Measurements from ENCODE around the gene CELSR1.

Gene CELSR1

DNA sequence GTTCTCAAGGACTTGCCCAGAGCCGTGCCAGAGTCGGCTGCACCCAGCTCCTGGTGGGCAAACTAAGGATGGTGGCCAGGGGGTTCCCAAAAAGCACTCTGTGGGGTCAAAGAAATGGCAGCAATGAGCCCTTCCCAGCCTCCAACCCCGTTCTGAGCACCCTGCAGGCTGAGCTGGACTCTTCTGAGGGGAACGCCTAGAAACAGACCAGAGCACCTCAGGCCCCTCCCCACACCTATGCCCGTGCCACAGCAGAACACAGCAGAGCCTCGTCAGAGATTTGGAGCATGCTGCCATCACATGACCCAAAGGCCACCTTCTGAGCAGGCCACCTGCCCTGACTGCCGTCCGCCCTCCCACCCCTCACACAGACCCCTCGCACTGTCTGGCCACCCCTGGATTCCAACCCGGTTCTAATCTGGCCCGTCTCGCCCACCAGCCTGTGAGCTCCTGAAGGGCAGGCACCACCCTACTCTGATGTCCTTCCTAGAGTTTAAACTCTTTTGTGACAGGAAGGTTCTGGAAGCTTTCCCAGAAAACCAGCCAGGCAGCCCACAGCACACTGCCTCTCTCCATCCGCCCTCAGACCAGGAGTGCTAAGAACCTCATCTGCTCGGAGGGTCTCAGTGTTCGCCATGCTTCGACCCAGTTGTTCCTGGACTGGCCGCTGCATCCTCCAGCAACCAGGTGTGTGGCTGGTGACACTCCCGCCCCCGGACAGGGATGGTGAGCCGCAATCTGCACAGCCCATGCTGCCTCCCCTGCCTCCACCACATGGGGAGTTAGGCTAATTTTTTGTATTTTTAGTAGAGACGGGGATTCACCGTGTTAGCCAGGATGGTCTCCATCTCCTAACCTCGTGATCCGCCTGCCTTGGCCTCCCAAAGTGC, 97.6 kb downstream of the CELSR1 start:
- DNase-seq = no peak

DNA sequence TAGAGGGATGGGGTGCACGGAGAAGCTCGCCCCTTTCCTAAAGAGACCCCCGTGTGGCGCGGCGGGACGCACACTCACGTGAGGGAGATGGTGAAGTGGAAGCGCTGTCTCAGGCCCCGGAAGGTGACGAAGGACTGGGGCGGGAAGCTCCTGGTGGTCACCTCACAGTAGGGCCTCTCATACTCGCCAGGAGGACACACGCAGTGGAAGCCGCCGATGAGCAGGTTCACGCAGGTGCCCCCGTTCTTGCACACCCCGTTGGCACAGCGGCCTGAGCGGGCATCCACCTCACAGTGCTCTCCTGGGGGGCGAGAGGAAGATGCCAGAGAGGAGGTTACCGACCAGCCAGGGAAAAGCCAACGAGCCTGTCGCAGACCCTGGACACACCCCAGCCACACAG, 98.3 kb downstream of the CELSR1 start:
- no peak for DNase-seq

DNA sequence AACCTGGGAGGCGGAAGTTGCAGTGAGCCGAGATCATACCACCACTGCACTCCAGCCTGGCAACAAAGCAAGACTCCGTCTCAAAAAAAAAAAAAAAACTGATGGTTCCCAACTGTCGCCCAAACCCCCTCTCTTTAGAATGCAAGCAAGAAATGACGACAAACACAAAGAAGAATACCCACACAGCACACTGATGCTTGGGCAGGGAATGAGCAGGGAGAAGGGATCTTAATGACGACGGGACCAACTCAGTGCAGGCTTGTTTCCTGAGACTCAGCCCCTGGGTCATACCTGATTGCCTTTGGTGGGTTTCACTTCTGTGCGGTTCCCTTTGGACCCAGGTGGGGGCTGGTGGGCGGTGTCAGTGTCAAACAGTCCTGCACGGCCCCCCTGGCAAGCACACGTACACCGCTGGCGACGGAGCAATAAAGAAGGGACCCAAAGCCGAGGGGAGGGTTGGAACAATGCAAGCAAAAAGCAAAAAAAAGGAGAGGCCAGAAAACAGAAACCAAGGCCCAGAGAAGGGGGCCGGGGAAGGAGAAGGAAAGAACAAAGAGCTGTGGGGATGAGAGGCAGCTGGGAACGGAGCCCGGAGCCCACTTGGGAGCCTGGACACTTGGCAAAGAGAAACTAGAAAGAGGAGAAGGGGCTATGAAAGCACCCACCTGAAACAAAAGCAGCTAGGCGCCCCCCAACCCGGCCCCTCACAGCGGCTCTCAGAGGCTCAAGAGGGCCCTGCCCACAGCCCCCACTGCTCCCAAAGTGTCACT, 99.6 kb downstream of the CELSR1 start:
- DNase-seq = no peak

DNA sequence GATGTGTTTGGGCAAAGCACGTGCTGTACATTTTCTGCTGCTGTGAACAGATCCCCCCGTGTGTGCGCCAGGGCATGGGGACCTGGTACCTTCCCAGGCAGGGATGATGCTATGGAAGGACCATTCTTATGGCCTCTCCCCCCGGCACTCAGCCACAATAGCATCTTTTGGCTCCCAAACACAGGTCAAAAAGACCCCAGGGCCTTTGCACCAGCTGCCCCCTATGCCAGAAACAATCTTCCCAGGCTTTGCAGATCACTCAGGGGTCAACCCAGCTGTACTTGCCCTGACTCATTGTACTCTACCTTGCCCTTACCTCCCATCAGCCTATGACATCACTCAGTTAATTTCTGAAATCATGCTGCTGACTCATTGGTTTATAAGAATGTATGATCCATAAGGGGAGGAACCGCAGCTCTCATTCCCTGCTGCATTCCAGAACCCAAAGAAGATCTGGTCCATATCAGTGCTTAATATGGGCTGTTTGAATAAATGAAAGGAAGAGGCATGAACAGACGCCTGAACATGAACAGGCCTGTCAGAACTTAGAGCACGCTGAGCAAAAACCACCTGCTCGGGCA, 100.7 kb downstream of the CELSR1 start:
- no peak for DNase-seq

DNA sequence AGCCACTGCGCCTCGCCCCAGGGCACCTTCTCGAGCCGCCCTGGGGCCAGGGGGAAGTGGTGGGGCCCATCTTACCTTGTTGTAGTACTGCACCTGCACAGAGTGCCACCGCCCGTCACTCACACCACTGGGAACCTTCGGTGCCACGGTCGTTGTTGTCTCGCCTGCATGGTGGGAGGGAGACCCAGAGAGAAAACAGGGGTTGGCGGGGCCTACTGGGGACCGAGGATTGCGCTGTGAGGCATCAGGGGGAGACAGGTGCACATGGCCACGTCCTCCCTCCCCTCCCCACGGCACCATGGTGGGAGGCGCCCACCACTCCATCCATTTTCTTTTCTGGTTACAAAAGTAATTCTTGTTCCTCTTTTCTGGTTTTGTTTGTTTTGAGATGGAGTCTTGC, 104.1 kb downstream of the CELSR1 start:
- no peak for DNase-seq

DNA sequence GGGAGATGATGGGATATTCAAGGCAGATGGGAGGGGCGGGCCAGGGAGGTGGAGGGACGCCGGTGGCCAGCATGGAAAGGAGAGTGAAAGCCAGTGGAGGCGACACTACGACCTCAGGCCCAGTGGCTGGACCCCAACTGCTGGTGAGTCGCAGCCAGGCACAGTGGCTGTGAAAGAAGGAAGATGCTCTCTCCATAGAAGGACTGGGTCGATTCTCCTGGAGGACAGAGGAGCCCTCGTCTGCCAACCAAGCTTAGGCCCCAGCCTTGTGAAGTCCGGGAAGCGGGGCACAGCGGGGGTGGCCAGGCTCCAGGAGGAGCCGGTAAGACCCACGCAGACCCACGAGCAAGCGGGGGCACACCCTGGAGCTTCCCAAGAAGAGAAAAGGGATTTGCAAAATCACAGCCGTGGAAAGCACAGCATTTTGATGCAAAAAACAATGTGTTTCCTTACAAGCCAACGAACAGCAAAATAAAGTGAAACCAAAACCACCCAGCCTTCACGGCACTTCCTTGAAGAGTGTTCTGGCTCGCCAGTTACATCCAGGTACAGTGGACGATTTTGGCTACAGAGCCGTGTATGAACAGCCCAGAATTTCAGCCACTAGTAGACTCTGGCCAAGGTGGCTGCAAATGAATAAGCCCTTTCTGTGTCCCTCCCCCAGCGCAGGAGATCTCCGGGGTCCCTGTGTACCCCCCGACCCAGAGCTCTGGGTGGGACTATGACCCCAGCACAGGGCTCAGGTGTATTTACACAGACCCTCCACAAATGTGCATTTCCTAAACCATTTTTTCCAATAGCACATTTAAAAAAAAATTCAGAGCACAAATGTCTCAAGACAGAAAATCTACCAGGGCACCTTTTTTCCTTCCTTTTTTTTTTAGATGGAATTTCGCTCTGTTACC, 105.0 kb downstream of the CELSR1 start:
- DNase-seq = no peak

DNA sequence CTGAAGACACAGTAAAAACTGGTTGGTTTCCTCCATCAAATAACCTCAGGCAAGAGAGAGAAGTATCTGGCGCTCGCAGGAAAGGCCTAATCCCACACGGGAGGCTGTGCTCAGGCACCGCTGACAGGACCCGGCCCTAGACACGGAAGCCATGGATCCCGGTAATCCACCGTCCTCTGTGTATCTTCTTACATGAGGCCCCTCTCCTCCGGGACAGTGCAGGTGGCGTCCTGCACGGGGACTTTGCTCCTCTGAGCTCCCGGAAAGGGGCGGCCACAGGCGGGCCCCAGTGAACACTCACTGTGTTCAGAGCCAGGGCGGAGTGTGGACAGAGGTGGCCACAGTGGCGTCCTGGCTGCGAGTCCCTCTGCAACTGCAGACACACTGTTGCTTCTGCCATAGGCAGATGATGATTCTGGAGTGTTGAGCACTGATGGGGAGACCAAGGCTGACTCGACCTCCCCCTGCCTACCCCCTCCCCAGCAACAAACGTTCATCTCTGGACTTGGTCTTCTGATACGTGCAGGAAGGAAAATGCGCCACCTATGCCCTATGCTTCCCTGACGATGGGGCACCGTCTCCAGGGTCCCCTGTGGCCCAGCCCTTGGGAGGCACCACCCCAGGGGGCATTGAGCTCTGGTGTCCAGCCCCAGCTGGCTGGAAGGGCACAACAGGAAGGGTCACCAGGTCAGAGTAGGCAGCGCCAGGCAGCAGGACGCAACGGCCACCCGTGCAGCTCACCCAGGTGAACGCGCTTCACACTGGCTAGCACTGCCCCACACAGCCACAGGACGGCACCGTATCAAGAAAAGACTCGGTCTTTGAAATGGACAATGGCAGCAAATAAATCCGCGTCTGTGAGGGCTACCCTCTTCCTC, 106.2 kb downstream of the CELSR1 start:
- DNase-seq = no peak

DNA sequence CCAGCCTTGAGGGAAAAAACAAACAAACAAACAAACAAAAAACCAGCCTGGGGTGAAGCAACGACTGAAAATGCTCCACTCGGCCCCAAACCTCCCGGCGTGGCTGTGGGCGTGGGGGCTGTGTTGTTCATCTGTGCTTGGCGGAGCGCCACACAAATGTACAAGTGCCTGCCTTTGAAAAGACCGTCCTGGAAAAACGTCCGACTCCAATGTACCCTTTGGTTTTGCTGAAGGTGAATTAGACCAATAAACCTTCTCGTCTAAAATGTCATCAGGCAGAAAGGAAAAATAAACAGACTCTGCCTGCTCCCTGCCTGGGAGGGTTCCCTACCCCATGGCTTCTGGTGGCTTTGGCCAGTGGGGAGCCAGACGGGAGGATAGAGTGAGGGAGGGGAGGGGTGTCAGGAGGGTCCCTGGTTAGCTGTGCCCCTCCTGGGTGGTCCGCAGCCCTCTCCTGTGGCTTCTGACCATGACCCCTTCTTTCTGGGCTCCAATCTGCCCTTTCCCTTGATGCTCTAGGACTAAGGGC, 108.0 kb downstream of the CELSR1 start:
- no peak for DNase-seq

DNA sequence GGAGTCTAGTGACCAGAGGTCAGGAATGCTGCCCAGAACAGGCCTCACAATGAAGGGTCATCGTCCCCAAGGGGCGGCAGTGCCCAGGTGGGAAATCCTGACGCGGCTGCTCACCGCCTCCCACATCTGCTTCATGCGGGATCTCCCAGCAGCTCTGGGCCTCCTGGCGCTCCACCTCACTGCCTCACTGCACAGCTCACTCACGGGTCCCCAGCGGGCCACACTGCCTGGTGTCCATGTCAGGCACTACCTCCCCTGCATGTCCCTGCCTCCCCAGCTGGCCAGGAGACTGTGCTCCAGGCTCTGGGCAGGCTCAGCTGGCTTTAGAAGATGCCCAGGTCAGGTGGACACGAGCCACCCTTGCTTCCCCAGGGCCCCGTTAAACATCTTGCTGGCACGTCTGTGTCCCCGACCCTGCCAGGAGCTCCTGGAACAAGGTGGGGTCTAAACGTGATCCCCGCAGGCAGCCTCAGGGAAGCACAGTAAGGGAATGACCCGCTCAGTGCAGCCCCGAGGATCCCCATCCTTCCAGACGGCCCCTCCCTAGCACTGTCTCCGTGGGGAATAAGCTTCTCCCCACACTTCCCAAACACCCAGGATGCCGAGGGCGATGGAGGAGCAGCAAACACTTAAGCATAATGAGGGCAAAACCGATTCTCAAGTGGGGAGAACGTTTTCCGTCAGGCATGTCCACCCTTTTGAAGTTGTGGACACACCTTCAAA, 108.7 kb downstream of the CELSR1 start:
- no peak for DNase-seq

DNA sequence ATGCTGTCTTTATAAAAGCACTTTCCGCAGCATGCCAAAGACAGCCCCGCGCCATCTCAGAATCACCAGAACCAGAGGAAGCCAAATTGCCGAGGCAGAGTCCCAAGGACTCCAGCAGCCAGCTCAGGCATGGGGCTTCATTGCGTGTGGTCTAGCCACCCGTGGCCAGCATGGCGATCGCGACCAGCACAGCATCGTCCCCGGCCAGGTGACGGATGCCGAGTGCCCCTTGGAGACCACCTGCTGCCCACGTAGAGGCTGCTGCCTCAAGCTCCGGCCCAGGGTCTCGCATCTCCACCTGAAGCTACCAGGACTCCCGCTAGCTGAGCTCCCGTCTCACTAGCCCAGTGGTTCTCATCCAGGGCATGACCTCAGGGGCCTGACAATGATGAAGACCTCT, 109.2 kb downstream of the CELSR1 start:
- no peak for DNase-seq

DNA sequence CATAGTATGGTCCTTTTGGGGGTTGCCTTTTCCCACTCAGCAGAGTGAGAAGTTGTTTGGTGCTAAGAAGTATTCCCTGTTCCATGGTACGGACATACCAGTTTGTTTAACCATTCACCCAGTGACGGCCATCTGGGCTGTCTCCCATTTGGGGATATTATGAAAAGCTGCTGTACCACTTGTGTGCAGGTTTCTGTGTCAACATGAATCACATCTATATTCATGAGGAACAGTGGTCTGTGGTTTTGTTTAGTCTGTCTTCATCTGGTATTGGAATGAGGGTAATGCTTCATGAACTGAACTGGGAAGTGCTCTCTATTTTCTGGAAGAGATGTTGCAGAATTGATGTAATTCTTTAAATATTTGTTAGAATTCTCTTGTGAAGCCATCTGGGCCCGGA, 112.4 kb downstream of the CELSR1 start:
- no peak for DNase-seq

DNA sequence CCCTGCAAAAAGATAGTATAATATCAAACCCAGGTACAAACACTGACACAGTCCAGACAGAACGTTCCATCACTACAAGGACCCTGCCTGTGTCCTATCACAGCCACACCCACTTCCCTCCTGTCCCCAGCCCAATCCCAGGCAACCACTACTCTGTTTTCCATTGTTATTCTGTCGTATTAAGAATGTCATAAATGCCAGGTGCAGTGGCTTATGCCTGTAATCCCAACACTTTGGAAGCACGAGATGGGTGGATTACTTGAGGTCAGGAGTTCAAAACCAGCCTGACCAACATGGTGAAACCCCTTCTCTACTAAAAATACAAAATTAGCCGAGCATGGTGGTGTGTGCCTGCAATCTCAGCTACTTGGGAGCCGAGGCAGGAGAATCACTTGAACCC, 112.9 kb downstream of the CELSR1 start:
- DNase-seq = no peak

DNA sequence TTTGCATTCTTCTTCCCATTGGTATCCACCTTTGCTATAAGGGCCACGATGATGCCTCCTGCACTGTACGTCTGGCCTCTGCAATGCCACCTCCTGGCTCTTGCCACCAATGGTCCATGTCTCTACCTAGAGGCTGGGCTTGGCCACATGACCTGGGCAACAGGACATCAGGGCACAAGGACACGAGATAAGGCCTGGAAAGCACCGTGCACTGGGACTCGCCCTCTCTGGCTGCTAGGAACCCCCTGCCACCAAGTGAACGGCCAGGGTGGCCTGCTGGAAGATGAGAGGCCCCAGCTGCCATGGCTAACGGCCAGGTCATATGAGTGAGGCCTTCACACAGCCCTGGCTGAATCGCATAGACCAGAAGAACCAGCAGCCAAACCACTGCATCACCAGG, 114.5 kb downstream of the CELSR1 start:
- DNase-seq = no peak

DNA sequence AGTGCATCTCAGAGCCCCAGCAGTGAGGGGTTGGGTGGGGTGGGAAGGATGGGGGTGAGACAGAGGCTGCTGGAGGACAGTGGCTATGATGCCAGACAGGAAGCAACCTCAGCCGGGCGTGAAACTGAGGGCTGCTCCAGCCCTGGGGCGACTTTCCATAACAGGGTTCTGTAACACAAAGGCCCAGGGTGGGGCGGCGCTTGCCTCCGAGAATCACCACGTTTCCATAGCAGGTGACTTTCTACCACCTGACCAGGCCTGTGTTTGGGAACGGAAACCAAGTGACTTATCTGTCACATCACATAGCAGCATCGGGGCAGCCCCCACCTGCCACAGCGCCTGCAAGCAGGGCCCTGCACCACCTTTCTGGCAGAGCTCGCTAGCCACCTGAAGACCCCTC, 116.2 kb downstream of the CELSR1 start:
- no peak for DNase-seq

DNA sequence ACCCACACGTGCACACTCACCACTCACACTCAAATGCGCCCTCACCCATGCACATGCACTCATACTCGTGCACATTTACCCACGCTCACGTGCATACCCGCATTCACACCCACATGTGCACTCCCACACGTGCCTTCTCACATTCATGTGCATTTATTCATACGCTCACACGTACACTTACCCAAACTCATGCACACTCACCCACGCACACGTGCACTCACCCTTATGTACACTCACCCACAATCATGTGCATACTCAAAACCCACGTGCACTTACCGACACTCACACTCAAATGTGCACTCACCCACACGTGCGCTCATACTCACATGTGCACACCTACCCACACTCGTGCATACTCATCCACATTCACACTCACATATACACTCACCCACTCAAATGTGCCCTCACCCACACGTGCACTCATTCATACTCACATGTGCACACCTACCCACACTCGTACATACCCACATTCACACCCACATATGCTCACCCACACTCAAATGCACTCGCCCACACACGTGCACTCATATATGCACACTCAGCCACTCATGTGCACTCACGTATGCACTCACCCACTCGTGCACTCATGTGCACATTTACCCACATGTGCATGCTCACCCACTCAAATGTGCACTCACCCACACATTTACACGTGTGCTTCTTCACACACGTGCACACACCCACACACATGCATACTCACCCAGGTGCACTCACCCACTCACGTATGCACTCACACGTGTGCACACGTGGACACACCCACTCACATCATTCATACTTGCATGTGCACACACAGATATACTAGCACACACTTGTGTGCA, 117.5 kb downstream of the CELSR1 start:
- DNase-seq = no peak

DNA sequence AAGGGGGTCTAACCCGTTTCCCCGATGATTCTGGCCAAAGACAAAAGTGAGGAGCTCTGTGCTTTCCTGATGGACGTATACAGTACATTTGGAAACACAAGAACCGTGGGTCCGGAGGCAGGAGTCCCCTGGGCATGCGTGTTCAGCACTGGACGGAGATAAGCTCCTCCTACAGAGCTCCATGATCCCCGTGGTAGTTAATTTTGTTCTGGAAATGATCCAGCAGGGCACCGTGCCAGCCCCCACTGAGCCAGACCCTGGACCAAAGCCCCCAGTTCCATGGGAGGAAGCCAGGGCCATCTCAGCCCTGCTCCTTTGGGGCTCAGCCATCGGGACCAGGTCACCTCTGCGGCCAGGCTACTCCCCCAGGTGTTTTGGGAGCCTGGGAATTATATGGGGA, 118.6 kb downstream of the CELSR1 start:
- DNase-seq = no peak

DNA sequence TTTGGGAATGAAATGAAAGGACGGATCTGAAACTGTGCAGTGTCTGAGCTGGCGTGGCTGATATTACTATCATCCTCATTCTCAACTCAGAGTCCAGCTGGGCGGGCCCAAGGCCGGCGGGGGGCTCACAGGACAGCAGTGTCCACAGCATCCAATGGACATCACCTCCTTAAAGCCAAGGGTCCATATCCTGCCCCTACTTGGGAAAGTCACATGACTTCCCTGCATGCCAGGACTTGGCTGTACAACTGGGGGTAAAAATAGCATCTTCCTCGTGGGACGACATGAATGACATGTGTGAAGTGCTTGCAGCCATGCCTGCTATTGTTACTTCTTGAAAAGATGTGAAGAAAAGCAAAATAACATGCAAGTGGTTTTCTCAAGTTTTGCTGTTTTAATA, 119.7 kb downstream of the CELSR1 start:
- no peak for DNase-seq

DNA sequence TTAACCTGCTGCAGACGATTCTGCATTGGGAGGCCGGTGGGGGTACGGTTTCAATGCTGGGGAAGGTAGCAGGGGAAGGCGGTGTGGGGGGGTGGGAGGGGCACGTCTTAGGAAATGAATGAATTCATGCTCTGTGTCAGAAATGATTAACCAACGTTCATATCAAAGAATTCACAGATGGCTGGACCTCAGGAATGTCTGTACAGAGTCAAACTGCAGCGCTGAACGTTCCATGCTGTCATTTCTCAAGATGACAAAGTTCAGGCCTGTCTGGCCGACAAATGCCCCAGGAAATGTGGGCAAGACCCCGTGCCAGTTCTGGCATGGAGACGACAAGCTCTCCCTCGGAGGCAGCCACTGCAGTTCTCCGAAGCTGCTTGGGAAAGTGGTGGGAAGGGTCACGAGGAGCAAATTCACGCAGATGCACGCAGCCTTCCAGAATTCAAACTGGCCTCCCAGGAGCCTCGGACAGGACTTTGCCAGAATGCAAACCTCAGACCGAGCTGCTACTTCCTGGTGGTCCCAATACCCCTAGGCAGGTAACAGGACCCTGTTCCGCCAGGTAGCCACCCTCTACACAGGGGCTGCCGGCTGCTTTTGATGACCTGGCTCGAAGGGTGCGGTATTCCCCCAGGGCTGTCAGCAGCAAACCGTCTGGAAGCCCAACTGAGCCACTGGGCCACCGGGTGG, 120.4 kb downstream of the CELSR1 start:
- DNase-seq = no peak

DNA sequence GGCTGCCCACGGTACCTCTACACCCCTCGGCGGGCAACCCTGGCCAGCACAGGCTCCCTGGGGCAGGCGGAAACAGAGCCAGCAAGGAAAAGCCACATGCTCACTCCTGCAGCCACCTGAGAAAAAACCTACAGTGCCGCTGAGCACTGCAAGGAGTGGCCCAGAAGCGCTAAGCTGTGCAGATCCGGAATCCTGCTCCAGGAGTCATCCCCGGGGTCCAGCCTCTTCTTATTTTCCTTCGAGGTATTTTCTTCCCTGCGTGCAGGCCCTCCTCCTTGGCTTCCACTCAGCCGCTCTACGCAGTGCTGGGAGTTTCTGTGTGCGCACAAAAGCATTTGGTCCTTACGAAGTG, 120.9 kb downstream of the CELSR1 start:
- DNase-seq = no peak

Measured in GDM1 (cell line).